Gastrocnemius medialis (tissue), 4 donors: ENCODE measurements around the gene CTBP2.

Experiments used
- CTCF ChIP-seq, 5 experiments: fragments of 450-650 bp in 3 of 5; fragments of 200-600 bp in 2 of 5; sonication (generic) in 2 of 5; IDR thresholded peaks in 4 of 5; conservative IDR thresholded peaks in 1 of 5; 1 replicate in 4 of 5; 2 replicates in 1 of 5; pipeline ENCODE4 v1.5.1; 2016 to 2019; ENCODE audit warnings: antibody characterized with exemption in 5 of 5, mild to moderate bottlenecking in 3 of 5, moderate library complexity in 3 of 5
- POLR2A ChIP-seq, 2 donors: fragments of 450-650 bp; IDR thresholded peaks; one replicate each; pipeline ENCODE4 v1.6.1; 2017; ENCODE audit warnings: antibody characterized with exemption in 2 of 2, mild to moderate bottlenecking in 2 of 2, moderate library complexity in 2 of 2

GRCh38 chr10:124983321-124983720 is 177.0 kb downstream of the CTBP2 start:
- no peak for TF ChIP-seq CTCF (IDR thresholded peaks at IDR 0.05 in 4 of 5, conservative IDR thresholded peaks at IDR 0.05 in 1 of 5)
- no peak for TF ChIP-seq POLR2A (IDR thresholded peaks at IDR 0.05)
